GM23338 (cell line): ENCODE data around the gene RIMS3. TPM values are rescaled to one million over a fixed set of nuclear protein-coding genes. Genes with fewer than 3 reads are reported as not detected.

Source experiments
- ATAC-seq: fragments of 200-7000 bp; cut with Tn5 transposase; 3 replicates; pipeline ENCODE4 v1.9.1; 2020
- DNase-seq: peaks from one replicate; pipeline ENCODE4 v3.0.0-alpha.2; 2015; ENCODE audit warnings: low spot score
- H2AFZ ChIP-seq: fragments of 200-600 bp; sonication (generic); 2 replicates; pipeline ENCODE4 v1.8.0; 2016; ENCODE audit warnings: antibody characterized with exemption, mild to moderate bottlenecking, moderate library complexity
- H3F3A ChIP-seq: fragments of 200-600 bp; sonication (generic); replicated peaks from 2 replicates; pipeline ENCODE4 v1.8.0; 2017; ENCODE audit warnings: antibody characterized with exemption, mixed run types, low read depth
- H3K27ac ChIP-seq: fragments of 200-600 bp; sonication (generic); 2 replicates; pipeline ENCODE4 v1.6.1; 2016; ENCODE audit warnings: low read depth
- H3K27me3 ChIP-seq: fragments of 200-600 bp; sonication (generic); 2 replicates; pipeline ENCODE4 v1.8.0; 2016; ENCODE audit warnings: mild to moderate bottlenecking, mixed run types, moderate library complexity; ENCODE audit not compliant: insufficient read depth
- H3K36me3 ChIP-seq: fragments of 200-600 bp; sonication (generic); 2 replicates; pipeline ENCODE4 v1.8.0; 2016; ENCODE audit warnings: mild to moderate bottlenecking; ENCODE audit not compliant: insufficient read depth
- H3K4me1 ChIP-seq: fragments of 200-600 bp; sonication (generic); 2 replicates; pipeline ENCODE4 v1.8.0; 2016; ENCODE audit warnings: mild to moderate bottlenecking, moderate library complexity; ENCODE audit not compliant: insufficient read depth
- H3K4me2 ChIP-seq: fragments of 200-600 bp; sonication (generic); 2 replicates; pipeline ENCODE4 v1.7.1; 2017; ENCODE audit warnings: mixed run types
- H3K4me3 ChIP-seq: fragments of 200-600 bp; sonication (generic); 2 replicates; pipeline ENCODE4 v1.6.1; 2016; ENCODE audit warnings: mixed run types
- H3K79me2 ChIP-seq: fragments of 200-600 bp; sonication (generic); replicated peaks from 2 replicates; pipeline ENCODE4 v1.8.0; 2017; ENCODE audit warnings: mild to moderate bottlenecking; ENCODE audit not compliant: insufficient read depth
- H3K9me2 ChIP-seq: fragments of 200-600 bp; sonication (generic); 2 replicates; pipeline ENCODE4 v1.8.0; 2017; ENCODE audit not compliant: insufficient read depth
- H4K20me1 ChIP-seq: fragments of 200-600 bp; sonication (generic); replicated peaks from 2 replicates; pipeline ENCODE4 v1.8.0; 2017; ENCODE audit warnings: mild to moderate bottlenecking; ENCODE audit not compliant: insufficient read depth
- H3K27ac Mint-ChIP-seq: 2 replicates; pipeline ENCODE4 v1.8.0; 2020; ENCODE audit warnings: inconsistent platforms, mild to moderate bottlenecking, moderate library complexity, mixed read lengths
- H3K27me3 Mint-ChIP-seq: 3 replicates; pipeline ENCODE4 v1.8.0; 2022; ENCODE audit warnings: low read depth, mild to moderate bottlenecking, moderate library complexity, mixed read lengths, inconsistent platforms; ENCODE audit not compliant: insufficient read depth, poor library complexity
- H3K36me3 Mint-ChIP-seq: 3 replicates; pipeline ENCODE4 v1.8.0; 2021; ENCODE audit warnings: low read depth, mild to moderate bottlenecking, inconsistent platforms, moderate library complexity, mixed read lengths
- H3K4me1 Mint-ChIP-seq: 3 replicates; pipeline ENCODE4 v1.8.0; 2020; ENCODE audit warnings: mild to moderate bottlenecking, inconsistent platforms, mixed read lengths
- H3K4me3 Mint-ChIP-seq: 3 replicates; pipeline ENCODE4 v1.8.0; 2021; ENCODE audit warnings: moderate library complexity, mild to moderate bottlenecking, inconsistent platforms, mixed read lengths
- H3K9me3 Mint-ChIP-seq: 3 replicates; pipeline ENCODE4 v1.8.0; 2020; ENCODE audit warnings: moderate library complexity, mild to moderate bottlenecking, inconsistent platforms, mixed read lengths
- CREB1 ChIP-seq: fragments of 250-450 bp; sonication (Bioruptor Pico); IDR thresholded peaks from 2 replicates; pipeline ENCODE4 v1.5.0; 2020; ENCODE audit warnings: low read depth, mild to moderate bottlenecking, moderate library complexity
- CTCF ChIP-seq, 2 experiments: fragments of 200-600 bp in 1 of 2; sonication (generic) in 1 of 2; conservative IDR thresholded peaks; 2 replicates each; pipeline versions ENCODE4 v1.5.1 to v1.6.1; 2016 to 2017; ENCODE audit warnings: antibody characterized with exemption in 2 of 2, low read depth in 2 of 2, mild to moderate bottlenecking in 2 of 2, moderate library complexity in 1 of 2
- NANOG ChIP-seq: IDR thresholded peaks from 2 replicates; pipeline ENCODE4 v1.6.1; 2016; ENCODE audit warnings: antibody characterized with exemption, borderline replicate concordance
- POLR2AphosphoS5 ChIP-seq: IDR thresholded peaks from 2 replicates; pipeline ENCODE4 v1.6.1; 2016; ENCODE audit warnings: antibody characterized with exemption, low read depth
- REST ChIP-seq: IDR thresholded peaks from one replicate; pipeline ENCODE4 v1.6.1; 2018; ENCODE audit warnings: antibody characterized with exemption; ENCODE audit not compliant: unreplicated experiment
- STAT1 ChIP-seq: IDR thresholded peaks from one replicate; pipeline ENCODE4 v1.6.1; 2016; ENCODE audit warnings: antibody characterized with exemption; ENCODE audit not compliant: unreplicated experiment
- long read RNA-seq: library from polyadenylated mRNA; unstranded; transcript quantifications from one replicate; pipeline ENCODE4 v2.0.0, GENCODE V29; 2020; ENCODE audit not compliant: unreplicated experiment
- polyA plus RNA-seq: library from polyadenylated mRNA; unstranded; fragments of >200 nt; fragmentation: Nextera tagmentation; extraction: Ambion mirVana; gene quantifications from 2 replicates; pipeline ENCODE4 v1.2.1, GENCODE V29; 2016
- total RNA-seq: library from RNA; depleted of rRNA; stranded (reverse); fragments of >200 nt; shearing (Covaris generic); gene quantifications from 2 replicates; pipeline ENCODE4 v1.2.3, GENCODE V29; 2014; rRNA removed

Gene RIMS3
- total RNA-seq (19.7 and 27.2 TPM in 2 replicates), polyA plus RNA-seq (6.9 and 8.7 TPM in 2 replicates)
- long read RNA-seq, full-length matches to known transcripts, result 6 of 10 reads
- long read RNA-seq, partial matches to known transcripts, result 1 of 10 reads
- long read RNA-seq, other reads (novel, unspliced or antisense), result 3 of 10 reads

DNA sequence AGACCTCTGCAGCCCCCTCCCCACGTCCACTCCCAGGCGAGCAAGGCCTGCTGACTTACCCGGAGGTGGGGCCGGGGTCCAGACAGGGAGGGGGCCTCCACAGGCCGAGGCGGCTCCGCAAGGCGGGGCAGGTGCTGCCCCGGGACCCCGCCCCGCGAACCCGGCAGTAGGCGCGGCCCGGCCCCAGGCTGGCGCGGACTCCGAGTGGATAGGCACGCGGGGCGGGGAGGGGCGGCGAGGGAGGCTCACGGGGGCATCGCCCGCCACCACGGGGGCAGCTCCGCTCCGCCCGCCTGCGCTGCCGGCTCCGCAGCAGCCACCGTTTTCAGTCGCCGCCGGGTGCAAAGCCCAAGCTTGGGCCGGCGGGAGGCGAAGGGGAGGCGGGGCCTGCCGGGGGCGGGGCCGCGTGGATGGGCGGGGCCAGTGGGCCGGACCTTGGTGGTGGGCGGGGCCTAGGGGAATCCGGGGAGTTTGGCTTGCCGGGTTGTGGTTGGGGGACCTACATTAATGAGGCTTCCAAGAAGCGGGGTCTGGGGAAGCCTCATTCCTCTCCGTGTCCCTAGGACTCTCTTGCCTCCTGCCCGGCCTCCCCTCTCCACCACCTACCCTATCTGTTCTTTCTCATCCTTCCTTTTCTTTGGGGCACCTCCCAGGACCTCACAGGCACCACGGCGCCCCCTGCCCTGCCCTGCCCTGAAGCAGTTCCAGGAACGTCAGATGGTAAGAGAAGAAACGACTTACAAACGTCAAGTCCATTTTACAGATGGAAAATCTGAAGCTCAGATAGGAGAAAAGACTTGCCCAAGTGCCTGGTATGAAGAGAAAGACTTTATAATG is at the start of gene RIMS3:
Gene RIMS3, minus strand, starts transcription at position 348 of the 837 bp plus-strand sequence. CDS start 23,757 bp downstream, outside the sequence.
- H3F3A ChIP-seq, result no peaks in the 10 kb centered on the region
- H3K9me2 ChIP-seq, result no peaks in the 10 kb centered on the region
- Mint-ChIP-seq H3K27ac (peak within 1 kb of the TSS; percentile 86), H3K27me3 (peaks cover 14% of the 10 kb centered on the region), H3K4me1 (peaks cover 33% of the 10 kb centered on the region), H3K9me3 (no peaks in the 10 kb centered on the region), H3K4me3 (peak within 1 kb of the TSS; percentile 93), H3K36me3 (no peaks in the 10 kb centered on the region)
- peak within 1 kb of the TSS; percentile 76 for H3K4me2 ChIP-seq
- no peaks in the 10 kb centered on the region for H3K79me2 ChIP-seq
- H3K4me3 ChIP-seq, result peak within 1 kb of the TSS; percentile 70
- H3K27me3 ChIP-seq, result no peaks in the 10 kb centered on the region
- ATAC-seq, result peak; percentile 73
- peak; percentile 81 for DNase-seq
- peak within 1 kb of the TSS; percentile 95 for H2AFZ ChIP-seq
- no peak within 1 kb of the TSS for H3K27ac ChIP-seq
- peaks cover 35% of the 10 kb centered on the region for H3K4me1 ChIP-seq
- TF ChIP-seq STAT1 (no peak), POLR2AphosphoS5 (peak; percentile 68), CTCF (conservative IDR thresholded peaks at IDR 0.05; ENCODE audit: low read depth in 2 of 2) (peak; percentile 48 to 61)
- no peaks in the 10 kb centered on the region for H3K36me3 ChIP-seq
- no peaks in the 10 kb centered on the region for H4K20me1 ChIP-seq

DNA sequence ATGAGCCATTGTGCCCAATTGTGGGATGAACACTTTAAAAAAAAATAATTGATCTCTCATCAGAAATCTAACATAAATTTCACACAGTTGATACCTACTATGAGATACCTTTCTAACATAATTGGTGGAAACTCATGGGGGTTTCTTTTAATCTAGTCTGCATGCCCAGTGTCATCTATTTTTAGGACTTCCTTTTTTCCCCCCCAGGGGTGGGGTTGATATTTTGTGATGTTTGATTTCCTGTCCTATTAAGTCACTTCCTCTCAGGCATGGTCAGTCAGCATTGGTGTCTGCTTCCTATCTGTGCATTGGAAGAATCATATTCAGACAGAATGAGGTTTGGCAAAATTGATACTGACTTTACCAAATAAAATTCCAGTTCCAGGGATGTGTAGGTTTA is 47.5 kb upstream of the RIMS3 start:
- Mint-ChIP-seq H3K27ac (no peak overlapping the region), H3K27me3 (peaks cover 4% of the 10 kb centered on the region), H3K9me3 (no peaks in the 10 kb centered on the region), H3K4me3 (no peak overlapping the region), H3K4me1 (peaks cover 34% of the 10 kb centered on the region), H3K36me3 (peaks cover 11% of the 10 kb centered on the region; the same call in 2 of the 3 replicates)
- Histone ChIP-seq H3K27me3 (no peaks in the 10 kb centered on the region), H3K9me2 (no peaks in the 10 kb centered on the region), H3K4me2 (no peak overlapping the region), H3K79me2 (peaks cover 91% of the 10 kb centered on the region), H3K4me1 (peaks cover 25% of the 10 kb centered on the region), H2AFZ (no peak overlapping the region), H4K20me1 (0 out of 2 replicates have a peak, but pooled peaks cover 4% of the 10 kb centered on the region), H3K36me3 (no peaks in the 10 kb centered on the region), H3K4me3 (no peak overlapping the region), H3K27ac (no peak overlapping the region), H3F3A (no peaks in the 10 kb centered on the region)
- DNase-seq (no peak), ATAC-seq (no peak)
- TF ChIP-seq NANOG (no peak), REST (no peak), CREB1 (CRISPR knock-in tag) (no peak)
